HG03175 (cell line): ENCODE data around the gene AMIGO2.

Source experiments
- ATAC-seq: cut with Tn5 transposase; IDR thresholded peaks from one replicate; pipeline ENCODE4 v1.9.1; 2021; ENCODE audit warnings: mild to moderate bottlenecking, moderate library complexity; ENCODE audit not compliant: unreplicated experiment

Gene AMIGO2

GRCh38 chr12:47038270-47038748, 41.5 kb downstream of the AMIGO2 start:
- no peak for ATAC-seq

- ATAC-seq: no peak
Observed at GRCh38 chr12:47035484-47035883, 44.3 kb downstream of the AMIGO2 start.

GRCh38 chr12:47034661-47035060, 45.1 kb downstream of the AMIGO2 start:
- no peak for ATAC-seq

GRCh38 chr12:47033789-47034555, 45.8 kb downstream of the AMIGO2 start:
- no peak for ATAC-seq

GRCh38 chr12:47033081-47033480, 46.7 kb downstream of the AMIGO2 start:
- no peak for ATAC-seq

GRCh38 chr12:47032644-47033043, 47.1 kb downstream of the AMIGO2 start:
- ATAC-seq: no peak

- ATAC-seq: no peak
Observed at GRCh38 chr12:47029903-47030302, 49.9 kb downstream of the AMIGO2 start.

- no peak for ATAC-seq
Observed at GRCh38 chr12:47028981-47029708, 50.6 kb downstream of the AMIGO2 start.

- no peak for ATAC-seq
Observed at GRCh38 chr12:47028186-47028585, 51.6 kb downstream of the AMIGO2 start.
